WERI-Rb-1 (cell line): ENCODE measurements around the gene BRD7.

Experiments used
- DNase-seq: peaks from one replicate; pipeline ENCODE4 v3.0.0-alpha.2; 2020
- H3K27ac ChIP-seq: fragments of 250-450 bp; sonication (Bioruptor Pico); 2 replicates; pipeline ENCODE4 v1.5.1; 2020; ENCODE audit warnings: mild to moderate bottlenecking, moderate library complexity
- H3K27me3 ChIP-seq: fragments of 250-450 bp; sonication (Bioruptor Pico); 2 replicates; pipeline ENCODE4 v1.5.1; 2021; ENCODE audit warnings: mild to moderate bottlenecking, low read depth, moderate library complexity; ENCODE audit not compliant: insufficient read depth, severe bottlenecking
- H3K36me3 ChIP-seq: fragments of 250-450 bp; sonication (Bioruptor Pico); 2 replicates; pipeline ENCODE4 v1.5.1; 2020; ENCODE audit warnings: mild to moderate bottlenecking, moderate library complexity
- H3K4me3 ChIP-seq: 2 replicates; pipeline ENCODE4 v1.5.1; 2011; ENCODE audit warnings: low read depth, mild to moderate bottlenecking, control low read depth, low read length
- H3K9me3 ChIP-seq: fragments of 250-450 bp; sonication (Bioruptor Pico); 2 replicates; pipeline ENCODE4 v1.5.1; 2021; ENCODE audit warnings: mild to moderate bottlenecking, moderate library complexity; ENCODE audit not compliant: severe bottlenecking
- TF ChIP-seq, protein P1 (sequence below): IDR thresholded peaks from 2 replicates; pipeline ENCODE4 v1.5.1; 2011; ENCODE audit warnings: low read depth, mild to moderate bottlenecking, control low read depth, inconsistent platforms, low read length

Gene BRD7

DNA sequence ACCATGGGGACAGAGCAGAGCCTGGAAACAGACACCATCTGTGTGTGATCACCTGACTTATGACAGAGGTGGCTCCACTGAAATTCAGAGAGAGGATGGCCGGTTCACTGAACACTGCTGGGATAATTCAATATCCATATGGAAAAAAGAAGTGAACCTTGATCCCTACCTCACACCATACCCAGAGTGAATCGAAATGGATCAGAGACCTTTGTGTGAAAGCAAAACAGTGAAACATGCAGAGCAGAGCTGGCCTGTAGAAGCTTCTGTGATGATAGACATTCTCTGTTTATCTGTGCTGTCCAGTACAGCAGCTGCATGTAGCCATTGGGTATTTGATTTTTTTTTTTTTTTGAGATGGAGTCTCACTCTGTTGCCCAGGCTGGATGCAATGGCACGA lies 82.1 kb downstream of the BRD7 start:
- Histone ChIP-seq H3K27ac (no peak overlapping the region), H3K36me3 (no peaks in the 10 kb centered on the region), H3K4me3 (no peak overlapping the region), H3K9me3 (peaks cover 4% of the 10 kb centered on the region), H3K27me3 (no peaks in the 10 kb centered on the region)
- DNase-seq = no peak
- TF ChIP-seq, protein P1, sequence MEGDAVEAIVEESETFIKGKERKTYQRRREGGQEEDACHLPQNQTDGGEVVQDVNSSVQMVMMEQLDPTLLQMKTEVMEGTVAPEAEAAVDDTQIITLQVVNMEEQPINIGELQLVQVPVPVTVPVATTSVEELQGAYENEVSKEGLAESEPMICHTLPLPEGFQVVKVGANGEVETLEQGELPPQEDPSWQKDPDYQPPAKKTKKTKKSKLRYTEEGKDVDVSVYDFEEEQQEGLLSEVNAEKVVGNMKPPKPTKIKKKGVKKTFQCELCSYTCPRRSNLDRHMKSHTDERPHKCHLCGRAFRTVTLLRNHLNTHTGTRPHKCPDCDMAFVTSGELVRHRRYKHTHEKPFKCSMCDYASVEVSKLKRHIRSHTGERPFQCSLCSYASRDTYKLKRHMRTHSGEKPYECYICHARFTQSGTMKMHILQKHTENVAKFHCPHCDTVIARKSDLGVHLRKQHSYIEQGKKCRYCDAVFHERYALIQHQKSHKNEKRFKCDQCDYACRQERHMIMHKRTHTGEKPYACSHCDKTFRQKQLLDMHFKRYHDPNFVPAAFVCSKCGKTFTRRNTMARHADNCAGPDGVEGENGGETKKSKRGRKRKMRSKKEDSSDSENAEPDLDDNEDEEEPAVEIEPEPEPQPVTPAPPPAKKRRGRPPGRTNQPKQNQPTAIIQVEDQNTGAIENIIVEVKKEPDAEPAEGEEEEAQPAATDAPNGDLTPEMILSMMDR = no peak

DNA sequence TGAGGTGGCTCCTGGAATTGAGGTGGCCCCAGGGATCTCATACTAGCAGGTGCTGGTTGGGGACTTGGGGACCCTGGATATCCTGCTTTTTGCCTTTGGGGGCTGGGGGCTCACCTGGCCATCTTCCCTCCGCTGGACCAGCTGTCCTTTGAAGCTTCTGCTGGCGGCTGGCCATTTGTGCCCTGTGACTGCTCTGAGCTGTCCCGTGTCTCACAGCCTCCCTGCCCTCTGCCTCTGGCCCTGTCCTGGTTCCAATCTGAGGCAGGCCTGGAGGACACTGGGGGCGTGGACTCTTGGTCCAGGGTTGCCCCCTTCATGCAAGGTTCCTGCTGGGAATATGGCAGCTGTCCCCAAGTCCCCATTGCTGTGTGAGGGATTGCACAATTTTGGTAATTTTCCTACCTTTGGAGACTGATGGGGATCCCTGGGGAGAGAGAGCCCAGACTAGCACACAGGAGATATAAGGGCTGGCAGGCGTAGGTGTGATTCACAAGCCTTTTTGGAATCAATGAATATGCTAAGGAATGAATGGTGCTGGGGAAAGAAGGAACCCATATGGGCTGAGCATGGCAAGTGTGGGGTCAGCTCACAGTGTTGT lies 83.3 kb downstream of the BRD7 start:
- Histone ChIP-seq H3K4me3 (no peak overlapping the region), H3K9me3 (peaks cover 4% of the 10 kb centered on the region), H3K27ac (no peak overlapping the region), H3K36me3 (no peaks in the 10 kb centered on the region), H3K27me3 (no peaks in the 10 kb centered on the region)
- no peak for DNase-seq
- TF ChIP-seq, protein P1 = no peak

DNA sequence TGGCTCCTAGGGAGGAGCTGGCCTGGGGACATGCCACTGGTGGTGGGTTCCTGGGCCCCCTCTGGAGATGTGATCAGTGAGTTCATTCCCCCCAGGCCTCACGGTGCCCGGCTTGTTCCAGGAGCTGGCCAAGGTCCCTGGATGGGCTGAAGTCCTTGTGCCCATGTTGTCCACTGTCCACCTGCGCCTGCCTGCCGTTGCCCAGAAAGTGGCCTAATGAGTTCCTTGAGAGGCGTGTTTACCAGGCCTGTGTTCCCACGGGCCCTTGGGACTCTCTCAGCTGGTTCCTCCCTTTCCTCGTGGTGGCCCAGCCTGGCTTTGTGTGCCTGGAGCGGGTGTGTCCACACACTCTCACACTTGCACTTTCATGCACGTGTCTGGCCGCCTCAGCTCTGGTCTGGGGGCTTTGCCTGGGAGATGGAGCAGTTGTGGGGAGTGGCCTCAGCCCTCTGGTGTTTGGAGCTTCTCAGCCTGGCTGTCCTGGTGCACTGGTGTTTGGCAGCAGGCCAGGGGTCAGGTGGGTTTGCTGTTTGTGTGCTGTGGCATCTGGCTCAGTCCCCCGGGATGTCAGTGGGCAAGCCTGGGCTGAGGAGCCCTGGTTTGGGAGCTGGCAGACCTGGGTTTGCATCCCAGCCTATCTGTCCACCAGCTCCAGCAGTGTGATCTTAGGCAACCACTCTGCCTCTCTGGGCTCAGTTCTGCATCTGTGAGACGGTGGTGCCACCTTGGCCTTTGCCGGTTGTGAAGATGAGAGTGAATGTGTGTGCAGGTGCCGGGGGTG lies 84.5 kb downstream of the BRD7 start:
- DNase-seq = no peak
- Histone ChIP-seq H3K4me3 (no peak overlapping the region), H3K27ac (no peak overlapping the region), H3K36me3 (no peaks in the 10 kb centered on the region), H3K9me3 (peaks cover 4% of the 10 kb centered on the region), H3K27me3 (no peaks in the 10 kb centered on the region)
- TF ChIP-seq, protein P1 = no peak

DNA sequence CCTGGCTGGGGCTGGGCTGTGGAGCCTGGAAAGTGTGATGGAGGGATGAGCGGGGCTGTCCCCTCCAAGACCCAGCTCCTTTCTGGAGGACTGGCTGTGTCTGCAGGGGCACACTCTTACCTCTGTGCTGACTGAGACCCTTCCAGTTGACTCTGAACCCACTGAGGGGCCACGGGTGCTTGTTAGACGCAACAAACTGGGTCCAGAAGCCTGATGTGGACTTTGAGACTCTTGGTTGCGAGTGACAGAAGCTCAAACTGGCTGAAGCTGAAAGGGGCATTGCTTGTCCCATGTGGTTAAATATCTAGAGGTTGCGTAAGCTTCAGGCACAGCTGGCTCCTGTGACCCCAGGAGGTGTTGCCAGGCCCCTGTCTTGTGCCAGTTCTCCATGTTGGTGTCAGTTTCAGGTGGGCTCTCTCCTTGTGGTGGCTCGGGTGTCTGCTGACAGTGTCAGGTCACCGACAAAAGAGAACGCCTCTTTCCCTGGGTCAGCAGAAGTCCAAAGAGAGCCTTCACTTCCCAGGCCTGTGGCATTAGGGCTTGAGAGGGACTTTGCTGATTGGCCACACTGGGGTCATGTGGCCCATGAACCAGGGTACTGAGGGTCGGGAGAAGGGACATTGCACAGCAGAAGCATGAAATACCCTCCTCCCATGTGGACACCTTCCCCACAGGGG lies 85.7 kb downstream of the BRD7 start:
- no peaks in the 10 kb centered on the region for H3K36me3 ChIP-seq
- H3K27me3 ChIP-seq = no peaks in the 10 kb centered on the region
- peaks cover 4% of the 10 kb centered on the region for H3K9me3 ChIP-seq
- TF ChIP-seq, protein P1 = no peak
- no peak overlapping the region for H3K27ac ChIP-seq
- DNase-seq = no peak
- H3K4me3 ChIP-seq = no peak overlapping the region

DNA sequence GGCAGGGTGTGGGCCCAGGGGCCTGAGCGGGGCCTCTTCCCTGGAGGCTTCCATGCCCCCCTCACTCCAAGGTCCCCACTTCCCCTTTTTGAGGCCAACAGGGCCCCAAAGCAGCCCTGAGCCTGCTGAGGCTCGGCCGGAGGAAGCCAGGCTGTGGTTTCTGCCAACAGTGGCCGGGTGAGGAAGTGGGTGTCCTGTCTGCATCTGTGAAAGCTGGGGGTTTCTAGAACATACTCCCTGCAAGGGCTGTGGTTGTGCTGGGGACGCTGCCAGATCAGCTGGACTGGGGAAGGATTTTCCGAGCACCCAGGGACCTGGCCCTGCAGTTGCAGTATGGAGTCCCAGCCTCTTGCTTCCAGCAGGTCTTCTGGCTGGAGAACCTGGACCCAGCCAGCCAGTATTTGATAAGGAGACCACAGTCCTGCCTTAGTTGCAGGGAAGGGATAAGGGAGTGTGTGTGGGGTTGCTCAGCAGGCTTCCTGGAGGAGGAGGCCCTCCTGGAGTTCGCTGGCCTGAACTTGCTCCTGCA lies 86.7 kb downstream of the BRD7 start:
- TF ChIP-seq, protein P1 = no peak
- no peak overlapping the region for H3K4me3 ChIP-seq
- no peak for DNase-seq

More for the DNA sequence above, 86.7 kb downstream of the BRD7 start:
- Histone ChIP-seq H3K27ac (no peak overlapping the region), H3K36me3 (no peaks in the 10 kb centered on the region), H3K27me3 (no peaks in the 10 kb centered on the region), H3K9me3 (peaks cover 4% of the 10 kb centered on the region)
